MM.1S (cell line): ENCODE results near the gene SNTG2.

Source experiments
- DNase-seq: peaks from one replicate; pipeline ENCODE4 v3.0.0-alpha.2; 2015
- H2AFZ ChIP-seq: fragments of 300-600 bp; sonication (generic); 2 replicates; pipeline ENCODE4 v1.6.0; 2016; ENCODE audit warnings: antibody characterized with exemption, low read length
- H3F3A ChIP-seq: fragments of 300-600 bp; sonication (generic); 2 replicates; pipeline ENCODE4 v1.6.1; 2016; ENCODE audit warnings: mild to moderate bottlenecking, antibody characterized with exemption, low read length, moderate library complexity, mixed read lengths; ENCODE audit not compliant: insufficient read depth
- H3K27ac ChIP-seq: fragments of 300-600 bp; sonication (generic); 2 replicates; pipeline ENCODE4 v1.5.1; 2016; ENCODE audit warnings: mild to moderate bottlenecking, low read length
- H3K27me3 ChIP-seq: fragments of 300-600 bp; sonication (generic); replicated peaks from 2 replicates; pipeline ENCODE4 v1.6.0; 2016; ENCODE audit warnings: low read length; ENCODE audit not compliant: insufficient read depth
- H3K36me3 ChIP-seq: fragments of 300-600 bp; sonication (generic); replicated peaks from 2 replicates; pipeline ENCODE4 v1.6.1; 2016; ENCODE audit warnings: mild to moderate bottlenecking, low read length, mixed read lengths; ENCODE audit not compliant: insufficient read depth
- H3K4me1 ChIP-seq: fragments of 300-600 bp; sonication (generic); 2 replicates; pipeline ENCODE4 v1.6.1; 2016; ENCODE audit warnings: low read length, mixed read lengths
- H3K4me2 ChIP-seq: fragments of 300-600 bp; sonication (generic); 2 replicates; pipeline ENCODE4 v1.6.0; 2016; ENCODE audit warnings: low read depth, low read length
- H3K4me3 ChIP-seq: fragments of 300-600 bp; sonication (generic); 2 replicates; pipeline ENCODE4 v1.5.1; 2016; ENCODE audit warnings: low read length, mixed read lengths
- H3K79me2 ChIP-seq: fragments of 300-600 bp; sonication (generic); 2 replicates; pipeline ENCODE4 v1.6.1; 2016; ENCODE audit warnings: mixed run types, low read length, mixed read lengths
- H3K9ac ChIP-seq: fragments of 300-600 bp; sonication (generic); 2 replicates; pipeline ENCODE4 v1.6.1; 2016; ENCODE audit warnings: low read length, mixed read lengths
- H3K9me2 ChIP-seq: fragments of 300-600 bp; sonication (generic); replicated peaks from 2 replicates; pipeline ENCODE4 v1.6.1; 2016; ENCODE audit warnings: mild to moderate bottlenecking, low read length, mixed read lengths; ENCODE audit not compliant: insufficient read depth
- H3K9me3 ChIP-seq: fragments of 300-600 bp; sonication (generic); replicated peaks from 2 replicates; pipeline ENCODE4 v1.6.1; 2016; ENCODE audit warnings: mild to moderate bottlenecking, low read length, mixed read lengths; ENCODE audit not compliant: insufficient read depth
- H4K20me1 ChIP-seq: fragments of 300-600 bp; sonication (generic); 2 replicates; pipeline ENCODE4 v1.6.1; 2016; ENCODE audit warnings: mild to moderate bottlenecking, low read length, moderate library complexity, mixed read lengths; ENCODE audit not compliant: insufficient read depth
- CTCF ChIP-seq: fragments of 300-600 bp; sonication (generic); IDR thresholded peaks from 2 replicates; pipeline ENCODE4 v1.5.1; 2016; ENCODE audit warnings: antibody characterized with exemption, low read length, mixed read lengths
- EZH2 ChIP-seq: fragments of 300-600 bp; sonication (generic); optimal IDR thresholded peaks from 2 replicates; pipeline ENCODE3; 2017; ENCODE audit warnings: low read depth, mild to moderate bottlenecking, antibody characterized with exemption, low read length, mixed read lengths
- EZH2phosphoT487 ChIP-seq: fragments of 300-600 bp; sonication (generic); IDR thresholded peaks from 2 replicates; pipeline ENCODE4 v1.6.1; 2018; ENCODE audit warnings: antibody characterized with exemption, low read length

Gene SNTG2

GRCh38 chr2:915979-916378, 34.7 kb upstream of the SNTG2 start:
- Histone ChIP-seq H3K36me3 (no peaks in the 10 kb centered on the region), H3K4me2 (no peak overlapping the region), H3K4me3 (no peak overlapping the region), H3F3A (no peaks in the 10 kb centered on the region), H4K20me1 (no peaks in the 10 kb centered on the region), H3K9ac (no peak overlapping the region), H2AFZ (no peak overlapping the region), H3K9me3 (no peaks in the 10 kb centered on the region), H3K79me2 (no peaks in the 10 kb centered on the region), H3K4me1 (no peaks in the 10 kb centered on the region), H3K9me2 (no peaks in the 10 kb centered on the region), H3K27ac (no peak overlapping the region), H3K27me3 (no peaks in the 10 kb centered on the region)
- no peak for TF ChIP-seq EZH2
- TF ChIP-seq EZH2phosphoT487 = no peak
- TF ChIP-seq CTCF = no peak
- no peak for DNase-seq

GRCh38 chr2:916935-917334, 33.7 kb upstream of the SNTG2 start:
- Histone ChIP-seq H3K9ac (no peak overlapping the region), H3K9me3 (no peaks in the 10 kb centered on the region), H3K9me2 (no peaks in the 10 kb centered on the region), H3K4me3 (no peak overlapping the region), H3F3A (no peaks in the 10 kb centered on the region), H4K20me1 (no peaks in the 10 kb centered on the region), H3K27me3 (no peaks in the 10 kb centered on the region), H3K27ac (no peak overlapping the region), H3K79me2 (no peaks in the 10 kb centered on the region), H3K4me1 (no peaks in the 10 kb centered on the region), H3K4me2 (no peak overlapping the region), H3K36me3 (no peaks in the 10 kb centered on the region), H2AFZ (no peak overlapping the region)
- no peak for TF ChIP-seq CTCF
- TF ChIP-seq EZH2phosphoT487 = no peak
- no peak for TF ChIP-seq EZH2
- no peak for DNase-seq

GRCh38 chr2:919672-920071, 31.0 kb upstream of the SNTG2 start:
- DNase-seq = no peak
- H4K20me1 ChIP-seq = no peaks in the 10 kb centered on the region
- H3K27ac ChIP-seq = no peak overlapping the region
- H3K27me3 ChIP-seq = no peaks in the 10 kb centered on the region
- H3K4me3 ChIP-seq = no peak overlapping the region
- no peaks in the 10 kb centered on the region for H3K36me3 ChIP-seq
- no peaks in the 10 kb centered on the region for H3K79me2 ChIP-seq
- no peaks in the 10 kb centered on the region for H3F3A ChIP-seq
- H3K9me2 ChIP-seq = no peaks in the 10 kb centered on the region
- no peak overlapping the region for H3K4me2 ChIP-seq
- H3K9me3 ChIP-seq = no peaks in the 10 kb centered on the region
- H3K9ac ChIP-seq = no peak overlapping the region
- TF ChIP-seq EZH2 = no peak
- no peak for TF ChIP-seq EZH2phosphoT487
- TF ChIP-seq CTCF = no peak
- H2AFZ ChIP-seq = no peak overlapping the region
- H3K4me1 ChIP-seq = no peaks in the 10 kb centered on the region
